K562 (cell line): ENCODE results near the gene CPNE6.

ENCODE experiments used
- IRF2 ChIP-seq: sonication (generic); formaldehyde crosslinking; IDR thresholded peaks from 2 replicates; pipeline ENCODE4 v1.8.1; 2022; ENCODE audit warnings: mild to moderate bottlenecking, missing genetic modification reagents
- RNF2 ChIP-seq: sonication (generic); IDR thresholded peaks from 2 replicates; pipeline ENCODE4 v1.6.1; 2016
- ZFP30 ChIP-seq: fragments of 250-450 bp; sonication (Bioruptor Pico); IDR thresholded peaks from 2 replicates; pipeline ENCODE4 v1.8.0; 2022; ENCODE audit warnings: moderate library complexity, mild to moderate bottlenecking, inconsistent platforms, borderline replicate concordance
- TF ChIP-seq, protein P1 (sequence below), 3 experiments: IDR thresholded peaks in 2 of 3; conservative IDR thresholded peaks in 1 of 3; 2 replicates each; pipeline ENCODE4 v1.5.1; 2011 to 2012; ENCODE audit warnings: low read length in 3 of 3, mild to moderate bottlenecking in 3 of 3, control low read depth in 2 of 3, improper control_type of control experiment in 1 of 3, inconsistent platforms in 1 of 3, low read depth in 1 of 3, mixed read lengths in 1 of 3, moderate library complexity in 1 of 3; ENCODE audit not compliant: insufficient read depth in 2 of 3
- TF ChIP-seq, protein P2 (sequence below): sonication (generic); formaldehyde crosslinking; IDR thresholded peaks from 2 replicates; pipeline ENCODE4 v1.8.1; 2023; ENCODE audit warnings: mild to moderate bottlenecking, missing genetic modification reagents

DNA sequence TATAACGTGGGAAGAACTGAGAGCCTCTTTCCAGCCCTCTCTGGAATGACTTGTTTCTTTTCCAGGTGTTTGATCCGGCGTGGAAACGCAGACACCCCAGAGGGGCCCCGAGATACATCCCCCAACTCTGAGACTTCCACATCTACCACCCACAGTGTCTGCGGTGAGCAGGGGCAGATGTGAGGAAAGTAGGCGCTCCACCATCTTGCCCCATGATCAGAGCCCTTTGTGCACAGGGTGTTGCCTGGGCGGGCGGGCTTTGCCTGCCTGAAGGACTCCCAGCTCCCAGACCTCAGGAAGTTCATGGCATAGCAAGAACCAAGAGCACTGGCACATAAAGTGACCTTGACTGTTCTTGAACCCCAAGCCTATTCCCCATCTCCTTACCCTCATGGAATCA is 16.7 kb upstream of the CPNE6 start:
- TF ChIP-seq ZFP30 (CRISPR knock-in tag): no peak
- TF ChIP-seq, protein P1, sequence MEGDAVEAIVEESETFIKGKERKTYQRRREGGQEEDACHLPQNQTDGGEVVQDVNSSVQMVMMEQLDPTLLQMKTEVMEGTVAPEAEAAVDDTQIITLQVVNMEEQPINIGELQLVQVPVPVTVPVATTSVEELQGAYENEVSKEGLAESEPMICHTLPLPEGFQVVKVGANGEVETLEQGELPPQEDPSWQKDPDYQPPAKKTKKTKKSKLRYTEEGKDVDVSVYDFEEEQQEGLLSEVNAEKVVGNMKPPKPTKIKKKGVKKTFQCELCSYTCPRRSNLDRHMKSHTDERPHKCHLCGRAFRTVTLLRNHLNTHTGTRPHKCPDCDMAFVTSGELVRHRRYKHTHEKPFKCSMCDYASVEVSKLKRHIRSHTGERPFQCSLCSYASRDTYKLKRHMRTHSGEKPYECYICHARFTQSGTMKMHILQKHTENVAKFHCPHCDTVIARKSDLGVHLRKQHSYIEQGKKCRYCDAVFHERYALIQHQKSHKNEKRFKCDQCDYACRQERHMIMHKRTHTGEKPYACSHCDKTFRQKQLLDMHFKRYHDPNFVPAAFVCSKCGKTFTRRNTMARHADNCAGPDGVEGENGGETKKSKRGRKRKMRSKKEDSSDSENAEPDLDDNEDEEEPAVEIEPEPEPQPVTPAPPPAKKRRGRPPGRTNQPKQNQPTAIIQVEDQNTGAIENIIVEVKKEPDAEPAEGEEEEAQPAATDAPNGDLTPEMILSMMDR (IDR thresholded peaks at IDR 0.05 in 2 of 3, conservative IDR thresholded peaks at IDR 0.05 in 1 of 3; ENCODE audit: insufficient read depth in 2 of 3, low read depth in 1 of 3, low read length in 3 of 3): no peak
- TF ChIP-seq RNF2: no peak
- TF ChIP-seq IRF2 (CRISPR knock-in tag): no peak
- TF ChIP-seq, protein P2, sequence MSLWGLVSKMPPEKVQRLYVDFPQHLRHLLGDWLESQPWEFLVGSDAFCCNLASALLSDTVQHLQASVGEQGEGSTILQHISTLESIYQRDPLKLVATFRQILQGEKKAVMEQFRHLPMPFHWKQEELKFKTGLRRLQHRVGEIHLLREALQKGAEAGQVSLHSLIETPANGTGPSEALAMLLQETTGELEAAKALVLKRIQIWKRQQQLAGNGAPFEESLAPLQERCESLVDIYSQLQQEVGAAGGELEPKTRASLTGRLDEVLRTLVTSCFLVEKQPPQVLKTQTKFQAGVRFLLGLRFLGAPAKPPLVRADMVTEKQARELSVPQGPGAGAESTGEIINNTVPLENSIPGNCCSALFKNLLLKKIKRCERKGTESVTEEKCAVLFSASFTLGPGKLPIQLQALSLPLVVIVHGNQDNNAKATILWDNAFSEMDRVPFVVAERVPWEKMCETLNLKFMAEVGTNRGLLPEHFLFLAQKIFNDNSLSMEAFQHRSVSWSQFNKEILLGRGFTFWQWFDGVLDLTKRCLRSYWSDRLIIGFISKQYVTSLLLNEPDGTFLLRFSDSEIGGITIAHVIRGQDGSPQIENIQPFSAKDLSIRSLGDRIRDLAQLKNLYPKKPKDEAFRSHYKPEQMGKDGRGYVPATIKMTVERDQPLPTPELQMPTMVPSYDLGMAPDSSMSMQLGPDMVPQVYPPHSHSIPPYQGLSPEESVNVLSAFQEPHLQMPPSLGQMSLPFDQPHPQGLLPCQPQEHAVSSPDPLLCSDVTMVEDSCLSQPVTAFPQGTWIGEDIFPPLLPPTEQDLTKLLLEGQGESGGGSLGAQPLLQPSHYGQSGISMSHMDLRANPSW (CRISPR knock-in tag): no peak
